Measurements from ENCODE around the gene GMPR. TPM values are rescaled to one million over a fixed set of nuclear protein-coding genes. Genes with fewer than 3 reads are reported as not detected.

The GMPR gene
- total and polyA plus RNA-seq, 2 donors (not counting 3 experiments of a cell fraction or from before 2014, with no cell fraction given): 36.3 to 64.0 TPM

GRCh38 chr6:16199804-16200203 lies 38.6 kb upstream of the GMPR start:
- FAIRE-seq (no peak), DNase-seq (ENCODE audit: low read depth, low spot score) (no peak)
- Histone ChIP-seq H3K36me3 (ENCODE audit: control insufficient read depth in 2 of 2, extremely low read depth in 1 of 2, insufficient read depth in 2 of 2, low read length in 2 of 2) (no peaks in the 10 kb centered on the region), H3K4me2 (ENCODE audit: insufficient read depth, low read length) (no peak overlapping the region), H3K9me3 (replicated peaks; ENCODE audit: control insufficient read depth, insufficient read depth, low read length) (no peaks in the 10 kb centered on the region), H4K20me1 (replicated peaks; ENCODE audit: control insufficient read depth, extremely low read depth, insufficient read depth, low read length) (no peaks in the 10 kb centered on the region), H3K9ac (replicated peaks; ENCODE audit: extremely low read depth, insufficient read depth, low read length) (no peak overlapping the region), H3K9me1 (replicated peaks; ENCODE audit: control insufficient read depth, extremely low read depth, insufficient read depth, low read length) (no peaks in the 10 kb centered on the region), H3K4me3 (replicated peaks in 1 of 3; ENCODE audit: insufficient read depth in 1 of 3, low read depth in 1 of 3, low read length in 3 of 3) (no peak overlapping the region), H3K79me2 (ENCODE audit: control insufficient read depth, insufficient read depth, low read length) (no peaks in the 10 kb centered on the region), H2AFZ (ENCODE audit: low read depth, low read length) (no peak overlapping the region), H3K27me3 (ENCODE audit: control insufficient read depth in 2 of 2, insufficient read depth in 2 of 2, low read length in 2 of 2) (peaks cover 0 to 3% of the 10 kb centered on the region in 2 experiments), H3K27ac (ENCODE audit: insufficient read depth, low read depth, low read length) (no peak overlapping the region), H3K4me1 (ENCODE audit: control insufficient read depth, extremely low read depth, insufficient read depth, low read length) (no peaks in the 10 kb centered on the region)
- no TSS peak for BruUV-seq (replicated peaks)
- POLR2A ChIA-PET: no interaction called here
- no peak for TF ChIP-seq POLR2A (IDR thresholded peaks at IDR 0.05; ENCODE audit: low read depth, low read length)
- TF ChIP-seq MYC (IDR thresholded peaks at IDR 0.05; ENCODE audit: low read depth, low read length): no peak
- no peak for TF ChIP-seq JUN (IDR thresholded peaks at IDR 0.05; ENCODE audit: borderline replicate concordance, insufficient read depth, insufficient read length, low read depth)
- no peak for TF ChIP-seq FOS (IDR thresholded peaks at IDR 0.05; ENCODE audit: borderline replicate concordance, insufficient read depth, low read length)
- no peak for TF ChIP-seq EZH2 (IDR thresholded peaks at IDR 0.05; ENCODE audit: borderline replicate concordance, low read depth, low read length, severe bottlenecking)
- TF ChIP-seq CTCF (IDR thresholded peaks at IDR 0.05; ENCODE audit: extremely low read depth in 1 of 2, insufficient read depth in 1 of 2, low read depth in 1 of 2, low read length in 2 of 2): no peak
- no peak for TF ChIP-seq GATA2 (IDR thresholded peaks at IDR 0.05; ENCODE audit: insufficient read depth, insufficient read length, low read depth, low read length)
- no peak for TF ChIP-seq POLR2AphosphoS5 (IDR thresholded peaks at IDR 0.05; ENCODE audit: insufficient read depth, low read depth, low read length)
- TF ChIP-seq MAX (IDR thresholded peaks at IDR 0.05; ENCODE audit: insufficient read depth, insufficient read length): no peak
- CTCF ChIA-PET: interaction anchor here (1.2 to 12.3 kb wide), 4 partner anchors 12 to 508 kb away, joined by 3 to 90 read pairs (median 6); no protein-coding TSS in a partner anchor
- intact Hi-C loops (cut with micrococcal nuclease): loop anchor here (10.0 kb wide), 1 partner anchor 645 kb away; no protein-coding TSS in a partner anchor
- dilution Hi-C loops (cut with MboI; ENCODE audit: extremely low pct_ligation_motif_present, low sequenced_read_pairs): no loop called here

All from endothelial cell of umbilical vein (primary cell).